Jurkat, Clone E6-1 (cell line): ENCODE data around the gene KCNS3.

Experiments
- DNase-seq: peaks from one replicate; pipeline ENCODE4 v3.0.0-alpha.2; 2011; ENCODE audit warnings: low read depth, low spot score
- H3K4me3 ChIP-seq: 2 replicates; pipeline ENCODE4 v1.5.1; 2011; ENCODE audit warnings: mild to moderate bottlenecking, low read length, control low read depth, moderate library complexity

The KCNS3 gene

GRCh38 chr2:17975401-17975800 lies 96.9 kb downstream of the KCNS3 start:
- H3K4me3 ChIP-seq: no peak overlapping the region
- DNase-seq: no peak

- DNase-seq: no peak
- H3K4me3 ChIP-seq: no peak overlapping the region
These were observed 98.6 kb downstream of the KCNS3 start for GRCh38 chr2:17976871-17977746.

DNA sequence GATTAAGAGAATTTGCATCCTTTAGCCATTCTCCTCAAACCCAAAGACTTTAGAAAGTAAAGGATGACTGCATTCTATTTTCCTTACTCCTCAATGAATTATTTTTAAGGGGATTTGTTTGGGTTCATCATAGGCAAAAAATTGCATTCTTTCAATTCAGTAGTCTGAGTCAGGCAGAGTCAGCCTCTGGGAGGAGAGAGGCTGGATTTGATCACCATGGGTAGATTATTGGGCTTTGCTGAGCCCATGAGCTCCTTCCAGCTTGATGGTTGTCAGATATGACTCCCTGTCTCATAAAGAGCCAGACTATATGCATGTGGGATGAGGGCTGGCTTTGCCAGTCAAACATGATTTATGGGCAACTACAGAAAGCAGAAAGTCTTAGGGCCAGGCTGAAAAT lies 101.2 kb downstream of the KCNS3 start:
- no peak for DNase-seq
- H3K4me3 ChIP-seq: no peak overlapping the region

GRCh38 chr2:17981936-17982335 lies 103.5 kb downstream of the KCNS3 start:
- no peak for DNase-seq
- no peak overlapping the region for H3K4me3 ChIP-seq
